Epithelial cell of esophagus (primary cell): Measurements from ENCODE around the gene UBTFL1.
A peak's percentile ranks its signal among the peaks of the same experiment; 100 is the strongest.

Experiments used
- DNase-seq: peaks from one replicate; pipeline ENCODE4 v3.0.0; 2010; ENCODE audit warnings: low read depth
- H3K4me3 ChIP-seq: 2 replicates; pipeline ENCODE4 v1.5.1; 2011; ENCODE audit warnings: mild to moderate bottlenecking, low read length, control low read depth
- TF ChIP-seq, protein P1 (sequence below): IDR thresholded peaks from 2 replicates; pipeline ENCODE4 v1.5.1; 2011; ENCODE audit warnings: low read depth, mild to moderate bottlenecking, low read length, control low read depth, inconsistent platforms; ENCODE audit not compliant: insufficient read depth; ENCODE audit errors: missing control alignments

Gene UBTFL1

DNA sequence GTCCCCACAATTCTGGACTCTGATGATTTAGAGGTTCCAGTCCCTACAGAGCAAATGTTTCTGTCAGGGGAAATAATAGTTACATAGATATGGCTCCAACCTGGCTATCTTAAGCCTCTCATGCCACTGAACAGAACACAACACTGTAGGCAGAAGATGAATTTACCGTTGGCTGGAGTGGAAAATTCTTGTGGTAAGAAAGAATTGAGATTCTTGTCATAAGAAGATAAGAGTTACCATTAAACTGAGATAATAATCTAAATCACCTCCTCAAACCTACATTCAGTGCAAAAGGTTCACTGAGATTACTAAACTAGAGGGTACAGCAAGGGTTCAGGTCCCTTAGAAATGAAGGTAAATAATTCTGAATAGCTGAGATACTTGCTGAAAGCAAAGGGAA, 38.6 kb downstream of the UBTFL1 start:
- no peak for DNase-seq
- TF ChIP-seq, protein P1, sequence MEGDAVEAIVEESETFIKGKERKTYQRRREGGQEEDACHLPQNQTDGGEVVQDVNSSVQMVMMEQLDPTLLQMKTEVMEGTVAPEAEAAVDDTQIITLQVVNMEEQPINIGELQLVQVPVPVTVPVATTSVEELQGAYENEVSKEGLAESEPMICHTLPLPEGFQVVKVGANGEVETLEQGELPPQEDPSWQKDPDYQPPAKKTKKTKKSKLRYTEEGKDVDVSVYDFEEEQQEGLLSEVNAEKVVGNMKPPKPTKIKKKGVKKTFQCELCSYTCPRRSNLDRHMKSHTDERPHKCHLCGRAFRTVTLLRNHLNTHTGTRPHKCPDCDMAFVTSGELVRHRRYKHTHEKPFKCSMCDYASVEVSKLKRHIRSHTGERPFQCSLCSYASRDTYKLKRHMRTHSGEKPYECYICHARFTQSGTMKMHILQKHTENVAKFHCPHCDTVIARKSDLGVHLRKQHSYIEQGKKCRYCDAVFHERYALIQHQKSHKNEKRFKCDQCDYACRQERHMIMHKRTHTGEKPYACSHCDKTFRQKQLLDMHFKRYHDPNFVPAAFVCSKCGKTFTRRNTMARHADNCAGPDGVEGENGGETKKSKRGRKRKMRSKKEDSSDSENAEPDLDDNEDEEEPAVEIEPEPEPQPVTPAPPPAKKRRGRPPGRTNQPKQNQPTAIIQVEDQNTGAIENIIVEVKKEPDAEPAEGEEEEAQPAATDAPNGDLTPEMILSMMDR = no peak
- no peak overlapping the region for H3K4me3 ChIP-seq

DNA sequence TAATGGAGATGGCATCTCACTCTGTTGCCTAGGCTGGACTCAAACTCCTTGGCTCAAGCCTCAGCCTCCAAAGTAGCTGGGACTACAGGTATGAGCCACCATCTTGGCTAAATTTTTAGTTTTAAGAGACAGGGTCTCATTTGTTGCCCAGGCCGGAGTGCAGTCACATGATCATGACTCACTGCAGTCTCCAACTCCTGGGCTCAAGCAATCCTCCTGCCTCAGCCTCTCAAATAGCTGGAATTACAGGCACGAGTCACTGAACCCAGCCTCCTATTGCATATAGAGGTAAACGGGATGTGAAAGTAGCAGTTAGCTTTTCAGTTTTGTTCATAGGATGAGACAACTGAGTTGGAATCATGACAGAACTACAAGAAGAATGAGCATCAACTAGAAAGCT, 39.2 kb downstream of the UBTFL1 start:
- TF ChIP-seq, protein P1 = no peak
- no peak for DNase-seq
- H3K4me3 ChIP-seq = no peak overlapping the region

DNA sequence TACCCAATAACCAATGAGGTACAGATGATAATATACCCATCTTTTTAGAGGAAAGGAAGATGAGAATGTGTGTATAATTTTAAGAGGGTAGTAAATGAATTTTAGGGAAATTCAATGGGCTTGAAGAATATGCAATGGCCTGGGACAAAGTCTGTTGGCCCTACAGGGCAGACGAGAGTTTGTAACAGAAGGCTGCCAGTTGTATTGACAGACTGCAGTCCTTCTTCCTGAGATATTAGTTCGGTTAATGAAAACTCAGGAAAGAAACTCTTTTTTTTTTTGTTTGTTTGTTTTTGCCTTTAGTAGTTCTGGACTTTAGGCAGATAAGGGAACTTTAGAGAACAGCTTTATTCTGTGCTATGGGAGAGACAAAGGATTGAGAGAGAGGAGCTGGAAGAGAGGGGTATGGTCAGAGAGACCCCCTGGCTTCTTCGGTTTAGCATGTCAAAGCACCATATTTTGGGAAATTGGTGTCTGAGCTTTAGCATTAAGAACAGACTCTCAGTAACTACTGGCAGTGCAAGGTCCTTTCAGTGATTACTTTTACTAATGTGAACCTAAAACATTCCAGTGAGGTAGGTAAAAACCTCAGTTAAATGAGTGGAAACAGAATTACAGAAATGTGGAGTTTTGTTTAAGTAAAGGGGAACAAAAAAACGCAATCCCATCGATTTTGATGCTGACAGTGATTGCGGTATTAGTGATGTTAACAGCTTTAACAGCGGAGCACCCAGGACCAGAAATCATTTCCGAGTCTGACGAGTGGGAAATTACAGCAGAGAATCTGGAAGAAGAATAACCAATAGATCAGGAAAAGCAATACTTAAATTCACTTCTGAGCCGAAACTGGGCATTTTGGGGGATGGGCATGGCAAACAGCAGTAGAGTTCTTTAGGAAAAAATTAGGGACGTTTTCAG, 48.1 kb downstream of the UBTFL1 start:
- TF ChIP-seq, protein P1 = no peak

DNA sequence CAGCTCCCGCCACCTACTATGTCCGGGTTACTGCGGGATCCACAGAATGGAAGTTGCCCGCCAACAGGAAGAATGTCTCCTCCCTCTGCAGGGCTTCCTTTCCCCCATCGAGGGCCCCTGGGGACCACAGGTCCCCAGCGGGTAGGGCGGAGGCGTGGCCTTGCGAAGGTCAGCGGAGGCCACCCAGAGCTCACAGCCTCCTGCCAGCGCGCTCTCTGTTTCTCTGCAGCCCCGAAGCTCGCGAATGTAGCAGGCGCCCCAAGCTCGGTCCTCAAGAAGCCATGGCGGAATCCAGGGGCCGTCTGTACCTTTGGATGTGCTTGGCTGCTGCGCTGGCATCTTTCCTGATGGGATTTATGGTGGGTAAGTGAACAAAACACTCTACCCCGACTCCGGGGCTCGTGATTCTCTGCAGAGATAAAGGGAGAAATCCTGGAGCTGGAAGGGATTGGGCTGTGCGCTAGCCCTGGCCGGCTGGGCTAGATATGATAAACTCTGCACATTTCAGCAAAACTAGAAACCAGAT, 48.8 kb downstream of the UBTFL1 start, which contains the start of gene NAALAD2:
Gene NAALAD2, plus strand, starts transcription at position 186 of the 526 bp plus-strand sequence. Its CDS starts 96 bp downstream, at position 282.
- DNase-seq = peak; percentile 16
- TF ChIP-seq, protein P1 = no peak
- peak within 1 kb of the TSS; percentile 44 for H3K4me3 ChIP-seq

More for the DNA sequence above, 48.1 kb downstream of the UBTFL1 start:
- DNase-seq = no peak
- H3K4me3 ChIP-seq = peak overlapping the region; percentile 44

DNA sequence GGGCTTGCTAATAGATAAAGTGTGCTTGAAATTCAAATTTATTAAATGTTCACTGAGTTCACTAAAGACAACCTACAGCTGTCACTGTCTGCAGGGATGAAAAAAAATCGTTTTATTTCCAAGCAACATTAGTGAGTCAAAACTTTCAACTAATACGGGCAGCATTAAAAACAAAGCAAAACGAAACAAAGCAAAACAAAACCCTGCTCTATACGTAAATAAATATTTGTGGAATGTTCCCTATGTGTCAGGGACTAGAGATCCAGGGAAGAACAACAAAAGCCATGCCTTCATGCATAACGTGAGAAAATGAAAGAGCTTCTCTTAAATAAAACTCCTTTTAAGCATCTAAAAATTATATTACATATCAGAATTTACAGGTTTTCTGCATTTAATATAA, 49.3 kb downstream of the UBTFL1 start:
- DNase-seq = no peak
- TF ChIP-seq, protein P1 = no peak
- peak overlapping the region; percentile 44 for H3K4me3 ChIP-seq
